CD4-positive, CD25-positive, alpha-beta regulatory T cell (primary cell): Measurements from ENCODE around the gene ABCA4. TPM values are rescaled to one million over a fixed set of nuclear protein-coding genes. Genes with fewer than 3 reads are reported as not detected.

Experiments used
- ATAC-seq, 2 donors: fragments of 150-1000 bp; cut with Tn5 transposase; one replicate each; pipeline ENCODE4 v1.10.0; 2021; ENCODE audit warnings: low read depth in 2 of 2, moderate number of reproducible peaks in 2 of 2, moderate library complexity in 1 of 2
- DNase-seq, 3 donors: peaks; one replicate each; pipeline versions ENCODE4 v3.0.0 to v3.0.0-alpha.2; 2012 to 2022; ENCODE audit warnings: mixed read lengths in 1 of 3
- H3K27ac ChIP-seq: one replicate; pipeline ENCODE4 v1.7.0; 2013; ENCODE audit warnings: mild to moderate bottlenecking, low read length; ENCODE audit not compliant: insufficient read depth, poor library complexity, severe bottlenecking
- H3K27me3 ChIP-seq: one replicate; pipeline ENCODE4 v1.7.0; 2013; ENCODE audit warnings: low read length; ENCODE audit not compliant: control insufficient read depth, insufficient read depth
- H3K36me3 ChIP-seq: one replicate; pipeline ENCODE4 v1.7.0; 2013; ENCODE audit warnings: mild to moderate bottlenecking, low read length, moderate library complexity; ENCODE audit not compliant: control insufficient read depth, insufficient read depth
- H3K4me1 ChIP-seq: 2 replicates; pipeline ENCODE4 v1.7.0; 2013; ENCODE audit warnings: mild to moderate bottlenecking, low read length; ENCODE audit not compliant: insufficient read depth, control insufficient read depth, poor library complexity, severe bottlenecking
- H3K4me3 ChIP-seq: one replicate; pipeline ENCODE4 v1.7.0; 2013; ENCODE audit warnings: low read depth, mild to moderate bottlenecking, low read length, moderate library complexity
- H3K9me3 ChIP-seq, 2 experiments: 1 replicate in 1 of 2; 2 replicates in 1 of 2; pipeline ENCODE4 v1.7.0; 2013; ENCODE audit warnings: low read length in 2 of 2, mild to moderate bottlenecking in 1 of 2, moderate library complexity in 1 of 2; ENCODE audit not compliant: control insufficient read depth in 2 of 2
- H3K27ac Mint-ChIP-seq, 3 donors: one replicate each; pipeline ENCODE4 v1.8.0; 2020 to 2022; ENCODE audit warnings: mild to moderate bottlenecking in 3 of 3, mixed read lengths in 3 of 3, moderate library complexity in 2 of 3
- H3K27me3 Mint-ChIP-seq: one replicate; pipeline ENCODE4 v1.8.0; 2022; ENCODE audit warnings: mild to moderate bottlenecking, mixed read lengths
- H3K36me3 Mint-ChIP-seq: one replicate; pipeline ENCODE4 v1.8.0; 2020; ENCODE audit warnings: mixed read lengths
- H3K4me1 Mint-ChIP-seq, 4 donors: one replicate each; pipeline ENCODE4 v1.8.0; 2020 to 2022; ENCODE audit warnings: mixed read lengths in 4 of 4, mild to moderate bottlenecking in 1 of 4
- H3K4me3 Mint-ChIP-seq, 4 donors: one replicate each; pipeline ENCODE4 v1.8.0; 2020 to 2022; ENCODE audit warnings: mild to moderate bottlenecking in 4 of 4, mixed read lengths in 4 of 4, moderate library complexity in 3 of 4
- H3K9me3 Mint-ChIP-seq, 7 donors: one replicate each; pipeline ENCODE4 v1.8.0; 2020 to 2022; ENCODE audit warnings: mixed read lengths in 7 of 7, mild to moderate bottlenecking in 3 of 7, moderate library complexity in 2 of 7
- polyA plus RNA-seq, 4 donors: library from polyadenylated mRNA; unstranded; fragments of 300-500 nt; fragmentation: Illumina TruSeq; gene quantifications; one replicate each; pipeline ENCODE4 v1.2.3, GENCODE V29; 2021
- total RNA-seq: library from RNA; stranded (reverse); gene quantifications from one replicate; pipeline ENCODE4 v1.2.3, GENCODE V29; 2022

Gene ABCA4
- total and polyA plus RNA-seq, 5 donors from 2014 or later: not detected

DNA sequence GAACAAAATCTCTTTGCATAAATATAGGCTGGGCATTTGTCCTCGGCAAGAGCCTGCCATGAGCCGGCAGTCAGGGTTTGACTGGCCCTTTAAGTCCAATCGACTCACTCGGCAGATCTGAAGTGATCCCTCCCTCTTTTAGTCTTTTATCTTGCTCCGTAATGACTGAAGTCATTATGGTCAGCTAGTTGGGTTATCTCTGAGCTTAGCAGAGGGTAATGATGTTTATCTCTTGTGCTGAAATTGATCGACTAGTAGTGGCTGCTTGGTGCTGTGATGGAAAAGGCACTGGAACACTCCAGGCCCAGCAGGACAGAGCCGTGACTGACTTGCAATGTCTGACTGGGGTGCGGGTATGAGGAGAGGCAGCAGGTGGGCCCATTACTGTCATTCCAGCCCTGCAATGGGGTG, 468 bp upstream of the ABCA4 start:
- DNase-seq (no peak), ATAC-seq (no peak)
- Mint-ChIP-seq H3K4me3 (no peak overlapping the region), H3K4me1 (no peaks in the 10 kb centered on the region), H3K27ac (no peak overlapping the region), H3K36me3 (no peaks in the 10 kb centered on the region), H3K27me3 (peaks cover 4% of the 10 kb centered on the region), H3K9me3 (peaks cover 0 to 3% (median 0%) of the 10 kb centered on the region in 7 donors)
- Histone ChIP-seq H3K4me1 (no peaks in the 10 kb centered on the region), H3K27me3 (peaks cover 5% of the 10 kb centered on the region), H3K4me3 (no peak overlapping the region), H3K9me3 (no peaks in the 10 kb centered on the region), H3K27ac (no peak overlapping the region), H3K36me3 (no peaks in the 10 kb centered on the region)

DNA sequence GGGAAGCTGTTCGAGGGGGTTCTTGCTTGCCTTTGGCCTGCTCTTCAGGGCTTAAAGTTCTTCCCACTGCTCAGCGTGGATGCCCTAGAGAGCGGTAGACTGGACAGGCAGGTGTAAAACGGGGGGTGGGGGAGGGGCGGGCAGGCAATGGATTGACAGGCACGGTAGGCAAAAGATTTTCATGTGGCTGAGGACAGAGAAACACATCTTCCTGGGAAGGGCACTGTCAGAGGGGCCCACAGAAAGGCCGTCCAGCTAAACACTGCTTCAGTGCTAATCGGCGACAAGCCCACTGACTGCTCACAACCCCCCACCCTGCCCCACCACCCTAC, 412 bp downstream of the ABCA4 start:
- no peaks in the 10 kb centered on the region for H3K9me3 ChIP-seq
- Mint-ChIP-seq H3K9me3 (peaks cover 0 to 5% (median 0%) of the 10 kb centered on the region in 7 donors), H3K4me1 (no peaks in the 10 kb centered on the region), H3K27me3 (peaks cover 4% of the 10 kb centered on the region), H3K27ac (no peak overlapping the region), H3K36me3 (no peaks in the 10 kb centered on the region), H3K4me3 (no peak overlapping the region)
- no peaks in the 10 kb centered on the region for H3K36me3 ChIP-seq
- H3K27ac ChIP-seq: no peak overlapping the region
- ATAC-seq: no peak
- no peaks in the 10 kb centered on the region for H3K27me3 ChIP-seq
- DNase-seq: no peak
- no peak overlapping the region for H3K4me3 ChIP-seq
- no peaks in the 10 kb centered on the region for H3K4me1 ChIP-seq

DNA sequence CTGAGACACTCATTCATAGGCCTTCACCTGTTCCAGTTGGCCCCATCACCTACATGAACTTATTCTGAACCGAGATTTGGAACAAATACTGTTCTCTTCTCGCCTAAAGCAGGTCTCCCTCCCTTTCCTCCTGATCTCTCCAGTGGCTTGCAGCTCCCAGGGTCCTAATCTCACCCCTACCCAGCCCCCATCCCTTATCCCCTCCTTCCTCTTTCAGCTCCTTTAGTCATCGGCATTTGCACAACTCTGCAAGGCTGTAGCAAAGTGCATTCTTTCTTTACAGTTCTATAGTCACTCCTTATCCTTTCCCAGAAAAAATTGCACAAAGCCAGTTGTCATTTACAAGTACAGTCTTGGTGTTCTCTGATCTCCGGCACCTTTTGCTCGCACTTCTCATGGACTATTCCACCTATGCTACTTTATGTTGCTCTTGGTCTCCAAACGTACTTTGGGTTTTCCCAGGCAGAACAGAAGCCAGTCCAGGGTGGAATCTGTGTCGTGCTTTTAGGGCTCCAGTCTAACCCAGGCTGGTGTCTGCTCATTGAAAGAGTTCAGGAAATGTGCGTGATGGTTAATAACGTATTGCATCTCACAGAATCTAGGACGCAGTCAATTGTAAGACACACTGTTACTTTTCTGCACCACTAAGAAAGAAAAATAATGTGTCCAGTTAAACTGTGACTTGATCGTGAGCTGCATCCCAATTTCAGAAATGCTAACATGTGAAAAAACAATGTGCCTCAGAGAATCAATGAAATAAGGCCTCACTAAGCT, 965 bp downstream of the ABCA4 start:
- no peak for DNase-seq
- ATAC-seq: no peak

DNA sequence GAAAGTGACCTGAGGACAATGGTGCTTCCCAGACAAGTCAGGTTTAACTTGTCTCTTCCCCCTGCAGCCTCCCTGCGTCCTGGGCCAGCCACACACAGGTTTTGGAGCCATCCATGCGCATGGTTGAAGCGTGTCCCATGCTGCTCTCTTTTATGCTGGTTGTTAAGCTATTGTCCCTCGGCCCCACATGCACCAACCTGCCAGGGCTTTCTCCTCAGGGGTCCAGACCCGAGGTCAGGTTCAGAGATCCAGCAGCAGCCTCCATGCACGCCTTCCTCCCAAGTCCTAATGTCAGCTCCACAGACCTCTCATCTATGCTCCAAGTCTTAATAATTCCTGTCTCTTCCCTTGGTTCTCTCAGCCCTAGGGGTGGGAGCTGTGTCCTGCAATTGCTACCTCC, 1.6 kb downstream of the ABCA4 start:
- Histone ChIP-seq H3K36me3 (no peaks in the 10 kb centered on the region), H3K4me1 (no peaks in the 10 kb centered on the region), H3K4me3 (no peak overlapping the region), H3K27ac (no peak overlapping the region), H3K27me3 (no peaks in the 10 kb centered on the region), H3K9me3 (no peaks in the 10 kb centered on the region)
- Mint-ChIP-seq H3K27me3 (peaks cover 4% of the 10 kb centered on the region), H3K4me3 (no peak overlapping the region), H3K36me3 (no peaks in the 10 kb centered on the region), H3K9me3 (peaks cover 0 to 5% (median 0%) of the 10 kb centered on the region in 7 donors), H3K4me1 (no peaks in the 10 kb centered on the region), H3K27ac (no peak overlapping the region)
- ATAC-seq (no peak), DNase-seq (no peak)

More for the DNA sequence above, 965 bp downstream of the ABCA4 start:
- Mint-ChIP-seq H3K9me3 (peaks cover 0 to 5% (median 0%) of the 10 kb centered on the region in 7 donors), H3K27me3 (peaks cover 4% of the 10 kb centered on the region), H3K4me3 (no peak overlapping the region), H3K4me1 (no peaks in the 10 kb centered on the region), H3K36me3 (no peaks in the 10 kb centered on the region), H3K27ac (no peak overlapping the region)
- H3K9me3 ChIP-seq: no peaks in the 10 kb centered on the region
- no peak overlapping the region for H3K27ac ChIP-seq
- no peaks in the 10 kb centered on the region for H3K4me1 ChIP-seq
- H3K4me3 ChIP-seq: no peak overlapping the region
- no peaks in the 10 kb centered on the region for H3K27me3 ChIP-seq
- no peaks in the 10 kb centered on the region for H3K36me3 ChIP-seq

DNA sequence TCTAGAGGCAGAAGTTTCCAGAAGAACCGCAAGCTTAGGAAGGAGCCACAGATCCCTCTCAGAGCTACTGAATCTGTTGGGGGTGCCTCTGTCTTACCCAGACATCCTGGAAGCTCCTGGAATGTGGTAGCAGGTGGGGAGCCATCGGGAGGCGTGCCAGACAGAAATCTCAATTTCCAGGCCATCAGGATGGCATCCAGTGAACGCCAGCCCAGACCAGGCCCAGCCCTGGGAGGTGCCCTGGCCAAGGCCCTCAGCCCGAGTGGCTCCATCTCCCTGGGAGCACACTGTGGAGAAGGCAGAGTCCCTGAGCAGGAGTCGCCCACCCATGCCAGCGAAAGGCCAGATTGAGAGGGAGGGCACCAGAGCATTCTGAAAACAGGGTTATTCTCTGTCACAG, 2.5 kb downstream of the ABCA4 start:
- Mint-ChIP-seq H3K9me3 (peaks cover 0 to 5% (median 0%) of the 10 kb centered on the region in 7 donors), H3K36me3 (no peaks in the 10 kb centered on the region), H3K27ac (no peak overlapping the region), H3K27me3 (peaks cover 4% of the 10 kb centered on the region), H3K4me1 (no peaks in the 10 kb centered on the region), H3K4me3 (no peak overlapping the region)
- Histone ChIP-seq H3K27ac (no peak overlapping the region), H3K27me3 (no peaks in the 10 kb centered on the region), H3K4me3 (no peak overlapping the region), H3K36me3 (no peaks in the 10 kb centered on the region), H3K9me3 (no peaks in the 10 kb centered on the region), H3K4me1 (no peaks in the 10 kb centered on the region)
- DNase-seq (no peak), ATAC-seq (no peak)

DNA sequence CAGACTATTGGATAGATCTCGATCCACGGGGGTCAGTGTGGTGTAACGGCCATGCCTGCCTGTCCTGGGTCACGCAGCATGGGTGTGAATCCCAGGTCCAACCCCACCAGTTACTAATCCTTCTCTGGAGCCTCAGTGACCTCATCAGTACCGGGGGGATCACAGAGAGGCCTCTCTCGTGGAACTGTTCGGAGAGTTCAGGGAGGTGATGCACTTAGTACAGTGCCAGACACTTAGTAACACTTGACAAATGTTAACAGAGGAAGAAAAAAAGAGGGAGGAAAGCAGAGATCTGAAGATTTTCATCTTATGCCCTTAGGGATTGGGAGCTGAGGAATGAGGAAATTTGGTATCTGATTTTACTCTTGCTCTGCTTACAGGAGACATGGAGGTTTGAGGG, 2.9 kb downstream of the ABCA4 start:
- no peaks in the 10 kb centered on the region for H3K4me1 ChIP-seq
- H3K4me1 Mint-ChIP-seq: no peaks in the 10 kb centered on the region
- no peak for ATAC-seq

DNA sequence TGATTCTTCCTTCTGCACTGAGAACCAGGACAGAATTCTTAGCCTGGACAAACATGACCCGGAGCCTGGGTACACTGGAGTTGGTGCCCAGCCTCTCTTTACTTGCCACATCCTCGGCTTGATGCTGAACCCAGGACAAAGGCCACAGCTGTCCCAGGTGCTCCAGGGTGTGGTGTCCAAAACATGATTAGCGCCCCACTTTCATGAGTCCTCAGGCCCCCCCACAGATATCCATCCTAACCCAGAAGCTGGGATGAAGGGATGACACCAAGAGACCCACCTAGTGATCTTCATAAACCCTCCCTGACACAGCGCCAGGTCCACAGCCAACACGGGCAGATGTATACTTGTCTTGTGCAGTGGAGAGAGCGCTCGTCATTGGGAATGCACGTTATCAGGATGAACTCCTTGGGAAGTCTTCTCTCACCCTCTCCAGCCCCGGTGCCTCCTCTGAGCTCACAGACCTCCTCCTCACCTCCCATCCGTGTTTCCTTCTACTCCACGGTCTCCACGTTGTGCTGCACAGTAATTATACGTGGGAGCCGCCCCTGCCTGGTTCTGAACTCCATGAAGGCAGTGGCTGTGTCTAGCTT, 3.6 kb downstream of the ABCA4 start:
- no peaks in the 10 kb centered on the region for H3K9me3 ChIP-seq
- H3K4me1 ChIP-seq: no peaks in the 10 kb centered on the region
- H3K36me3 ChIP-seq: no peaks in the 10 kb centered on the region
- DNase-seq (no peak), ATAC-seq (no peak)
- no peak overlapping the region for H3K4me3 ChIP-seq
- Mint-ChIP-seq H3K9me3 (peaks cover 0 to 4% (median 0%) of the 10 kb centered on the region in 7 donors), H3K36me3 (no peaks in the 10 kb centered on the region), H3K27me3 (peaks cover 4% of the 10 kb centered on the region), H3K4me3 (no peak overlapping the region), H3K27ac (no peak overlapping the region), H3K4me1 (no peaks in the 10 kb centered on the region)
- H3K27ac ChIP-seq: no peak overlapping the region
- H3K27me3 ChIP-seq: no peaks in the 10 kb centered on the region

More for the DNA sequence above, 2.9 kb downstream of the ABCA4 start:
- Histone ChIP-seq H3K4me3 (no peak overlapping the region), H3K9me3 (no peaks in the 10 kb centered on the region), H3K27me3 (no peaks in the 10 kb centered on the region), H3K27ac (no peak overlapping the region), H3K36me3 (no peaks in the 10 kb centered on the region)
- no peak for DNase-seq
- Mint-ChIP-seq H3K4me3 (no peak overlapping the region), H3K27ac (no peak overlapping the region), H3K9me3 (peaks cover 0 to 5% (median 0%) of the 10 kb centered on the region in 7 donors), H3K27me3 (peaks cover 4% of the 10 kb centered on the region), H3K36me3 (no peaks in the 10 kb centered on the region)

DNA sequence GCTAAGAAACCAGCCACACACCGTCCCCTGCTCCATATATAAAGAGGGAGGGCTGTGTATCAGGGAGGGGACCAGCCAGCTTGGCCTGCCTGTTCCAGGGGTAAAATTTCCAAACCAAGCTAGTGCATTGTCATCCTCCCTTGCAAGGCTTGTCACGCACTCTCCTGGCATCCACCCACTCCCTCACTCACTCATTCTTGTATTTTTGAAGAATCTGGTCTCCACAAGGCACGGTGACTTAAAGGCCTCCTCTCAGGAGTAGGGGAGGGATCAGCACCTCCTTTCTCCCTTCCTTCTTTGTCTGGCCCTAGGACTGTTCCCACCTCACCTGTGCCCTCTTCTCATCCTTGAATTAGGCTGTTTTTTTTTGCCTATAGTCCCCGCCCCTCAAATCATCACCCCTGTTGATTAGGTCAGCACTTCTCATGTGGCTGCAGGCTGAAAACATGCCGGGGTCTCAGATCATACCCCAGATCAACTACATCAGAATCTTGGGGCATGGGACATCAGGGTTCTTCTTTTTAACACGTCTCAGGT, 5.0 kb downstream of the ABCA4 start:
- Histone ChIP-seq H3K4me3 (no peak overlapping the region), H3K36me3 (no peaks in the 10 kb centered on the region), H3K27me3 (no peaks in the 10 kb centered on the region), H3K9me3 (no peaks in the 10 kb centered on the region), H3K27ac (no peak overlapping the region), H3K4me1 (no peaks in the 10 kb centered on the region)
- no peak overlapping the region for H3K27ac Mint-ChIP-seq
- H3K4me1 Mint-ChIP-seq: no peaks in the 10 kb centered on the region
- DNase-seq (no peak), ATAC-seq (no peak)
- no peak overlapping the region for H3K4me3 Mint-ChIP-seq
- no peaks in the 10 kb centered on the region for H3K36me3 Mint-ChIP-seq
- H3K9me3 Mint-ChIP-seq: peaks cover 0 to 2% (median 0%) of the 10 kb centered on the region in 7 donors
- H3K27me3 Mint-ChIP-seq: peaks cover 4% of the 10 kb centered on the region
